ENCODE measurements around the gene CHPF. TPM values are rescaled to one million over a fixed set of nuclear protein-coding genes. Genes with fewer than 3 reads are reported as not detected.

Gene CHPF
- total and polyA plus RNA-seq, 2 donors (not counting 1 experiment from before 2014, with no cell fraction given), result 1.3 to 5.2 TPM

DNA sequence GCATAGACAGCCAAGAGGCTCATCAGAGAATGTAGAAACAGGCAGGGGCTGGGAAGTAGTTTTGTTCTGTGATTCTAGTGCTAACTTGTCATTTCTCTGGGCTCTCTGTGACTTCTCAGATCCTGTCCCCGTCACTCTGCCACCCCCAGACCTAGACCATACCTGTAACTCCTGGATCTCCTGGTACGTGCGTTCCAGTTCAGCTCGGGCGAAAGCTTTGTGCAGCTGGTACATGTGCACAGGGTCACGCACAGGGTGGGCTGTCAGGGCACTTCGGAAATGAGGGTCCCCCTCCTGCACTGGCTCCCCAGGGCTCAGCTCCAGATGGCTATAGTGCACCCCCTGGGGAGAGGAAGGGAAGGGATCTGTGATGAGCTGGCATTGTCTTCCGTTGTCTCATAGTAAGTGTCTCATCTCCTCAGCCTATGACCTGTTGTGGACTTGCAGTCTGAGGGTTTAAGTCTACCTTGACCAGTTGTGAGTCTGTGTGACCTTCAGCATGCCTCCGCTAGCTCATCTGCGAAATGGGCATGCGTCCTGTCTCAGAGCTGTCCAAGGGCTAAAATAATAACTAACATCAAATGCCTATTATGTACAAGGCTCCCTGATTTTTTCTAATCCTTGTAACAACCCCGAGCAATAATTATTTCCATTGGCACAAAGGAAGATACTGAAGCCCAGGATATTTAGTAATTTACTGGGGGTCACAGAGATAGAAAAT is 2.7 kb downstream of the CHPF start:
- intact Hi-C loops (cut with micrococcal nuclease), result loop anchor here (1.0 kb wide), 1 partner anchor 101 kb away; no protein-coding TSS in a partner anchor
- no peak for DNase-seq
- Histone ChIP-seq H3K27me3 (replicated peaks in 1 of 4; ENCODE audit: control extremely low read depth in 1 of 4, control insufficient read depth in 3 of 4, insufficient read depth in 4 of 4, low read length in 3 of 4) (peaks cover 0 to 85% (median 23%) of the 10 kb centered on the region in 4 experiments), H4K20me1 (ENCODE audit: control insufficient read depth, insufficient read depth, low read length, poor library complexity, severe bottlenecking) (no peaks in the 10 kb centered on the region), H3K9ac (ENCODE audit: low read length) (no peak overlapping the region), H3K4me2 (replicated peaks; ENCODE audit: low read depth, low read length, poor library complexity, severe bottlenecking) (peak overlapping the region; percentile 98), H3K79me2 (ENCODE audit: control insufficient read depth, insufficient read depth, low read length) (no peaks in the 10 kb centered on the region), H3K4me1 (ENCODE audit: control insufficient read depth in 2 of 2, insufficient read depth in 2 of 2, low read length in 2 of 2) (peaks cover 29 to 31% of the 10 kb centered on the region in 2 donors), H3K9me3 (ENCODE audit: control extremely low read depth in 1 of 3, control insufficient read depth in 2 of 3, insufficient read depth in 1 of 3, low read length in 2 of 3) (peaks cover 0 to 22% (median 0%) of the 10 kb centered on the region in 3 donors), H3K27ac (ENCODE audit: low read length in 2 of 2) (no peak overlapping the region), H3K36me3 (replicated peaks in 1 of 2; ENCODE audit: control extremely low read depth in 1 of 2, control insufficient read depth in 1 of 2, extremely low read depth in 1 of 2, insufficient read depth in 2 of 2, low read length in 1 of 2) (no peaks in the 10 kb centered on the region), H3K4me3 (ENCODE audit: control extremely low read depth in 1 of 5, extremely low read depth in 1 of 5, insufficient read depth in 1 of 5, low read depth in 2 of 5, low read length in 4 of 5) (peak overlapping the region in 1 of 5 experiments; percentile 53), H2AFZ (ENCODE audit: insufficient read depth, low read depth, low read length, poor library complexity, severe bottlenecking) (no peak overlapping the region)
- peak overlapping the region; percentile 57 for H3K4me3 Mint-ChIP-seq
- TF ChIP-seq, protein P1, sequence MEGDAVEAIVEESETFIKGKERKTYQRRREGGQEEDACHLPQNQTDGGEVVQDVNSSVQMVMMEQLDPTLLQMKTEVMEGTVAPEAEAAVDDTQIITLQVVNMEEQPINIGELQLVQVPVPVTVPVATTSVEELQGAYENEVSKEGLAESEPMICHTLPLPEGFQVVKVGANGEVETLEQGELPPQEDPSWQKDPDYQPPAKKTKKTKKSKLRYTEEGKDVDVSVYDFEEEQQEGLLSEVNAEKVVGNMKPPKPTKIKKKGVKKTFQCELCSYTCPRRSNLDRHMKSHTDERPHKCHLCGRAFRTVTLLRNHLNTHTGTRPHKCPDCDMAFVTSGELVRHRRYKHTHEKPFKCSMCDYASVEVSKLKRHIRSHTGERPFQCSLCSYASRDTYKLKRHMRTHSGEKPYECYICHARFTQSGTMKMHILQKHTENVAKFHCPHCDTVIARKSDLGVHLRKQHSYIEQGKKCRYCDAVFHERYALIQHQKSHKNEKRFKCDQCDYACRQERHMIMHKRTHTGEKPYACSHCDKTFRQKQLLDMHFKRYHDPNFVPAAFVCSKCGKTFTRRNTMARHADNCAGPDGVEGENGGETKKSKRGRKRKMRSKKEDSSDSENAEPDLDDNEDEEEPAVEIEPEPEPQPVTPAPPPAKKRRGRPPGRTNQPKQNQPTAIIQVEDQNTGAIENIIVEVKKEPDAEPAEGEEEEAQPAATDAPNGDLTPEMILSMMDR (IDR thresholded peaks at IDR 0.05), result no peak
- TF ChIP-seq EZH2 (IDR thresholded peaks at IDR 0.05; ENCODE audit: borderline replicate concordance, insufficient read depth, low read depth, low read length, poor library complexity, severe bottlenecking), result no peak
- H3K27ac Mint-ChIP-seq, result no peak overlapping the region
- no peaks in the 10 kb centered on the region for H3K9me3 Mint-ChIP-seq (ENCODE audit: insufficient read depth)
- POLR2A ChIA-PET, result no interaction called here
- H3K27me3 Mint-ChIP-seq, result peaks cover 24% of the 10 kb centered on the region
- no peak for ATAC-seq (ENCODE audit: low read depth)
- WGBS (ENCODE audit: insufficient coverage), result 89% methylated on average over 7 of the region's 12 CpGs
- CTCF ChIA-PET, result interaction anchor here (0.6 to 3.5 kb wide), 14 partner anchors 9 to 191 kb away, joined by 3 to 29 read pairs (median 3); no protein-coding TSS in a partner anchor
- H3K4me1 Mint-ChIP-seq, result peaks cover 24% of the 10 kb centered on the region

Measured in B cell (primary cell).